ENCODE measurements around the gene MS4A13. TPM values are rescaled to one million over a fixed set of nuclear protein-coding genes. Genes with fewer than 3 reads are reported as not detected.

MS4A13 gene
- total RNA-seq, 1 donor from 2014 or later, result not detected

- Mint-ChIP-seq H3K27me3 (ENCODE audit: insufficient read depth, low read depth) (no peaks in the 10 kb centered on the region), H3K9me3 (peaks cover 2% of the 10 kb centered on the region), H3K4me3 (no peak overlapping the region), H3K27ac (no peak overlapping the region), H3K4me1 (no peaks in the 10 kb centered on the region), H3K36me3 (no peaks in the 10 kb centered on the region)
- Histone ChIP-seq H4K20me1 (ENCODE audit: low read depth) (no peaks in the 10 kb centered on the region), H3F3A (ENCODE audit: low read depth) (no peaks in the 10 kb centered on the region), H3K27ac (no peak overlapping the region), H3K36me3 (no peaks in the 10 kb centered on the region), H3K9ac (no peak overlapping the region), H2AFZ (replicated peaks) (no peak overlapping the region), H3K79me2 (ENCODE audit: low read depth) (no peaks in the 10 kb centered on the region), H3K4me1 (no peaks in the 10 kb centered on the region), H3K9me3 (ENCODE audit: low read depth) (no peaks in the 10 kb centered on the region), H3K27me3 (no peaks in the 10 kb centered on the region), H3K4me3 (no peak overlapping the region), H3K4me2 (no peak overlapping the region)
- no peak for DNase-seq (ENCODE audit: low spot score)
- TF ChIP-seq EZH2phosphoT487 (IDR thresholded peaks at IDR 0.05), result no peak
- no peak for TF ChIP-seq CTCF (IDR thresholded peaks at IDR 0.05)
- TF ChIP-seq EZH2 (IDR thresholded peaks at IDR 0.05), result no peak
Measured at GRCh38 chr11:60544077-60544476, 28.9 kb downstream of the MS4A13 start.

- no peak overlapping the region for H3K27ac Mint-ChIP-seq
- Histone ChIP-seq H3K79me2 (ENCODE audit: low read depth) (no peaks in the 10 kb centered on the region), H3K27me3 (no peaks in the 10 kb centered on the region), H3K9me3 (ENCODE audit: low read depth) (peaks cover 6% of the 10 kb centered on the region), H3K36me3 (no peaks in the 10 kb centered on the region), H3K4me1 (no peaks in the 10 kb centered on the region), H3F3A (ENCODE audit: low read depth) (no peaks in the 10 kb centered on the region), H3K4me2 (no peak overlapping the region), H2AFZ (replicated peaks) (no peak overlapping the region), H3K4me3 (no peak overlapping the region), H3K9ac (no peak overlapping the region), H3K27ac (no peak overlapping the region), H4K20me1 (ENCODE audit: low read depth) (no peaks in the 10 kb centered on the region)
- peaks cover 34% of the 10 kb centered on the region for H3K9me3 Mint-ChIP-seq
- no peaks in the 10 kb centered on the region for H3K4me1 Mint-ChIP-seq
- no peak for DNase-seq (ENCODE audit: low spot score)
- H3K4me3 Mint-ChIP-seq, result no peak overlapping the region
- TF ChIP-seq EZH2 (IDR thresholded peaks at IDR 0.05) (no peak), CTCF (IDR thresholded peaks at IDR 0.05) (no peak), EZH2phosphoT487 (IDR thresholded peaks at IDR 0.05) (no peak)
- no peaks in the 10 kb centered on the region for H3K36me3 Mint-ChIP-seq
- H3K27me3 Mint-ChIP-seq (ENCODE audit: insufficient read depth, low read depth), result peaks cover 4% of the 10 kb centered on the region
Measured at GRCh38 chr11:60561254-60561653, 46.1 kb downstream of the MS4A13 start.

- H3K4me3 Mint-ChIP-seq, result no peak overlapping the region
- H3K27ac Mint-ChIP-seq, result no peak overlapping the region
- H3K79me2 ChIP-seq (ENCODE audit: low read depth), result no peaks in the 10 kb centered on the region
Measured at GRCh38 chr11:60563553-60564235, 48.5 kb downstream of the MS4A13 start.

More at GRCh38 chr11:60563553-60564235, 48.5 kb downstream of the MS4A13 start:
- peaks cover 24% of the 10 kb centered on the region for H3K9me3 Mint-ChIP-seq
- Histone ChIP-seq H3F3A (ENCODE audit: low read depth) (no peaks in the 10 kb centered on the region), H3K4me2 (no peak overlapping the region), H3K27me3 (no peaks in the 10 kb centered on the region), H3K4me1 (no peaks in the 10 kb centered on the region), H2AFZ (replicated peaks) (peak overlapping the region; percentile 42), H3K9me3 (ENCODE audit: low read depth) (peaks cover 6% of the 10 kb centered on the region), H3K27ac (no peak overlapping the region), H3K4me3 (no peak overlapping the region), H3K9ac (no peak overlapping the region), H3K36me3 (no peaks in the 10 kb centered on the region), H4K20me1 (ENCODE audit: low read depth) (no peaks in the 10 kb centered on the region)
- no peak for DNase-seq (ENCODE audit: low spot score)
- no peaks in the 10 kb centered on the region for H3K4me1 Mint-ChIP-seq
- TF ChIP-seq CTCF (IDR thresholded peaks at IDR 0.05), result no peak
- no peak for TF ChIP-seq EZH2 (IDR thresholded peaks at IDR 0.05)
- TF ChIP-seq EZH2phosphoT487 (IDR thresholded peaks at IDR 0.05), result no peak
- H3K27me3 Mint-ChIP-seq (ENCODE audit: insufficient read depth, low read depth), result peaks cover 4% of the 10 kb centered on the region
- no peaks in the 10 kb centered on the region for H3K36me3 Mint-ChIP-seq

Measured in neural progenitor cell (in vitro differentiated cells).